Measurements from ENCODE around the gene DLK2.

DLK2 gene

DNA sequence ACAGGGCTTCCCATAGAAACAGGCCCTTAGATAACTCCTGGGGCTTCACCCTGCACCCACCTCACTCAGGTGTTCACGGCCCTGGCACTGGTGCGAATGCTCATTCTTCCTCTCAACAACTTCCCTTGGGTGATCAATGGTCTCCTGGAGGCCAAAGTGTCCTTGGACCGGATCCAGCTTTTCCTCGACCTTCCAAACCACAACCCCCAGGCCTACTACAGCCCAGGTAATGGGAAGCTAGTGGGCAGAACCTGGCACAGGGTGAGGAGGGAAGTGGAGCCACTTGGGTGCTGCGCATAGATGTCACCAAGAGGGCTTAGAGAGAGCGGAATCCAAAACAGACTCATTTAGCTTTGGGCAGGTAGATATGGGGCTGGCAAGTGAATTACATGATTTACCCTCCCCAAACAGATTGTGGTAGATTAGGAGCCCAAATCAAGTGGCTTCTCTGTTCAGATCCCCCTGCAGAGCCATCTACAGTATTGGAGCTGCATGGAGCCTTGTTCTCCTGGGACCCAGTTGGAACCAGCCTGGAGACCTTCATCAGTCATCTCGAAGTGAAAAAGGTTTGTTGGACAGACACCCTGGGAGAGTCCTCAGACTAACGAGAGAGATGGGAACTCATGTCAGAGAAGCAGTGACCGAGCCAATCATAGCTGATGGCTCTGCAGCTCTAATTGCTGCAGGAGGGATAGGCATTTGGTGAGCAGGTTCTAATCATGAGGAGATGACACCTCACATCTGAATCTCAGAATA is 19.5 kb downstream of the DLK2 start:
- H3K9me3 ChIP-seq: no peaks in the 10 kb centered on the region
- H3K27me3 ChIP-seq: no peaks in the 10 kb centered on the region
- H3K4me3 ChIP-seq (ENCODE audit: low read depth in 1 of 2, low read length in 1 of 2): no peak overlapping the region
- H3K27ac ChIP-seq: no peak overlapping the region
- H3K4me1 ChIP-seq (ENCODE audit: control insufficient read depth in 1 of 2, insufficient read depth in 1 of 2, low read depth in 1 of 2, low read length in 1 of 2): no peaks in the 10 kb centered on the region
- TF ChIP-seq, protein P1, sequence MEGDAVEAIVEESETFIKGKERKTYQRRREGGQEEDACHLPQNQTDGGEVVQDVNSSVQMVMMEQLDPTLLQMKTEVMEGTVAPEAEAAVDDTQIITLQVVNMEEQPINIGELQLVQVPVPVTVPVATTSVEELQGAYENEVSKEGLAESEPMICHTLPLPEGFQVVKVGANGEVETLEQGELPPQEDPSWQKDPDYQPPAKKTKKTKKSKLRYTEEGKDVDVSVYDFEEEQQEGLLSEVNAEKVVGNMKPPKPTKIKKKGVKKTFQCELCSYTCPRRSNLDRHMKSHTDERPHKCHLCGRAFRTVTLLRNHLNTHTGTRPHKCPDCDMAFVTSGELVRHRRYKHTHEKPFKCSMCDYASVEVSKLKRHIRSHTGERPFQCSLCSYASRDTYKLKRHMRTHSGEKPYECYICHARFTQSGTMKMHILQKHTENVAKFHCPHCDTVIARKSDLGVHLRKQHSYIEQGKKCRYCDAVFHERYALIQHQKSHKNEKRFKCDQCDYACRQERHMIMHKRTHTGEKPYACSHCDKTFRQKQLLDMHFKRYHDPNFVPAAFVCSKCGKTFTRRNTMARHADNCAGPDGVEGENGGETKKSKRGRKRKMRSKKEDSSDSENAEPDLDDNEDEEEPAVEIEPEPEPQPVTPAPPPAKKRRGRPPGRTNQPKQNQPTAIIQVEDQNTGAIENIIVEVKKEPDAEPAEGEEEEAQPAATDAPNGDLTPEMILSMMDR (IDR thresholded peaks at IDR 0.05): no peak
- H3K36me3 ChIP-seq: peaks cover 82% of the 10 kb centered on the region

DNA sequence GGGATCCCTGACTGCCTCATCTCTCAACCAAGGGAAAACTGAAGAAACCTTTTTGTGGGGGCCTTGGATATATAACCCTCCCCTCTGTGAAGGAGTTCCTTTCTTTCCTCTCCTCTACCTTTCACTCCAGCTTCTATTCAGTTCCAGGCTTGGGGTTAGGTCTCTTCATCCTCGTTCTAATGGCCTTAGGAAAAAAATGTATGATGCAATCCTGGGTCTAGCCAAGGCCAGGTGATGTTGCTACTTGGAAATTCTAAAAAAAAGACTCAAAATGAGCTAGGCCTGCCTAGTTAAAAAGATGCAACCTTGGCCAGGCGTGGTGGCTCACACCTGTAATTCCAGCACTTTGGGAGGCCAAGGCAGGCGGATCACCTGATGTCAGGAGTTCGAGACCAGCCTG is 20.4 kb downstream of the DLK2 start:
- H3K27me3 ChIP-seq: no peaks in the 10 kb centered on the region
- TF ChIP-seq, protein P1 (IDR thresholded peaks at IDR 0.05): no peak
- H3K9me3 ChIP-seq: no peaks in the 10 kb centered on the region
- H3K27ac ChIP-seq: no peak overlapping the region
- peaks cover 75% of the 10 kb centered on the region for H3K36me3 ChIP-seq
- H3K4me3 ChIP-seq (ENCODE audit: low read depth in 1 of 2, low read length in 1 of 2): no peak overlapping the region
- H3K4me1 ChIP-seq (ENCODE audit: control insufficient read depth in 1 of 2, insufficient read depth in 1 of 2, low read depth in 1 of 2, low read length in 1 of 2): no peaks in the 10 kb centered on the region

DNA sequence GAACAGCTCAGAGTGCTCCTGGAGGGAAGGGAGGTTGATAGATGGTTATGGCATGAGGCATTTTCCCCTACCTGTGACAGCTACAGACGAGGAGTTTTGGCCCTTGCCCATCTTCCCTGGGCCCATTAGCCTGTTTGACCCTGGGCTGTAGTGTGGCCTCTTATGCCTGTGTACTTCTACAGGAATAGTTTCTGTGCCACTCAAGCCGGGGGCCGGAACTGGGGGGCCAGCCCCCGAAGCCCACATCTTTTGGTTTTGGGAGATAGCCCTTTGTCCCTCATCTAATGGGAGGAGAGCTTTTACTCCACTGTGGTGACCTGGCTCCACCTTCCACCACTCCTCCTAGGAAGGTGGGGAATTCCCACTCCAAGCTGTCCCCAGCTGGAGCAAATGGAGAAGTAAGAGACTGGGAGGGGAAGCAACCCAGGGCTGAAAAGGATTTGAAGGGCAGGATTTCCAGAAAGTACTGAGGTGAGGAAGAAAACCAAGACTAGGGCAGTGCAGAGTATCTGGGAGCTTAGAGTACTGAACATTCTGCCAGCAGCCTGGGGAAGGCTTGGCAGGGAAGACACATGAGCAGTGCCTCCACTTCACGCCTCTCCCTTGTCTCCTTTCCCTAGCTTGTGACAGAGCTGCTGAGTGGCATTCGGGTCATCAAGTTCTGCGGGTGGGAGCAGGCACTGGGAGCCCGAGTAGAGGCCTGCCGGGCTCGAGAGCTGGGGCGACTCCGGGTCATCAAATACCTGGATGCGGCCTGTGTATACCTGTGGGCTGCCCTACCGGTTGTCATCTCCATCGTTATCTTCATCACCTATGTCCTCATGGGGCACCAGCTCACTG is 21.1 kb downstream of the DLK2 start:
- Histone ChIP-seq H3K27me3 (no peaks in the 10 kb centered on the region), H3K36me3 (peaks cover 68% of the 10 kb centered on the region), H3K4me3 (ENCODE audit: low read depth in 1 of 2, low read length in 1 of 2) (no peak overlapping the region), H3K9me3 (no peaks in the 10 kb centered on the region), H3K4me1 (ENCODE audit: control insufficient read depth in 1 of 2, insufficient read depth in 1 of 2, low read depth in 1 of 2, low read length in 1 of 2) (peaks cover 0 to 3% of the 10 kb centered on the region in 2 experiments), H3K27ac (no peak overlapping the region)
- TF ChIP-seq, protein P1 (IDR thresholded peaks at IDR 0.05): no peak

DNA sequence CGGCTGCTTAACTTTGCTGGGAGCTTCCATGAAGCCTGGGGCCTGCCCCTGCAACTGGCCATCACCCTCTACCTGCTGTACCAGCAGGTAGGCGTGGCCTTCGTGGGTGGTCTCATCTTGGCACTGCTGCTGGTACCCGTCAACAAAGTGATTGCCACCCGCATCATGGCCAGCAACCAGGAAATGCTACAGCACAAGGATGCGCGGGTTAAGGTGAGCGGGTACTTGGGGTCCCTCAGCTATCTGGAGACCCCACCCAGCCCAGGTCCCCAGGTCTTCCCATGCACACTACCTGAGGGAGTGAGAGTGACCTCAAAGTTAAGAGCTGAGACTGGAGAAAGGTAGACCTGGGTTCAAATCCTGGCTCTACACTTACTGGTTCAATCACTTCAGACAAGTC is 22.2 kb downstream of the DLK2 start:
- Histone ChIP-seq H3K4me1 (ENCODE audit: control insufficient read depth in 1 of 2, insufficient read depth in 1 of 2, low read depth in 1 of 2, low read length in 1 of 2) (peaks cover 10 to 13% of the 10 kb centered on the region in 2 experiments), H3K4me3 (ENCODE audit: low read depth in 1 of 2, low read length in 1 of 2) (no peak overlapping the region), H3K9me3 (no peaks in the 10 kb centered on the region), H3K36me3 (peaks cover 57% of the 10 kb centered on the region), H3K27me3 (no peaks in the 10 kb centered on the region), H3K27ac (no peak overlapping the region)
- TF ChIP-seq, protein P1 (IDR thresholded peaks at IDR 0.05): no peak

DNA sequence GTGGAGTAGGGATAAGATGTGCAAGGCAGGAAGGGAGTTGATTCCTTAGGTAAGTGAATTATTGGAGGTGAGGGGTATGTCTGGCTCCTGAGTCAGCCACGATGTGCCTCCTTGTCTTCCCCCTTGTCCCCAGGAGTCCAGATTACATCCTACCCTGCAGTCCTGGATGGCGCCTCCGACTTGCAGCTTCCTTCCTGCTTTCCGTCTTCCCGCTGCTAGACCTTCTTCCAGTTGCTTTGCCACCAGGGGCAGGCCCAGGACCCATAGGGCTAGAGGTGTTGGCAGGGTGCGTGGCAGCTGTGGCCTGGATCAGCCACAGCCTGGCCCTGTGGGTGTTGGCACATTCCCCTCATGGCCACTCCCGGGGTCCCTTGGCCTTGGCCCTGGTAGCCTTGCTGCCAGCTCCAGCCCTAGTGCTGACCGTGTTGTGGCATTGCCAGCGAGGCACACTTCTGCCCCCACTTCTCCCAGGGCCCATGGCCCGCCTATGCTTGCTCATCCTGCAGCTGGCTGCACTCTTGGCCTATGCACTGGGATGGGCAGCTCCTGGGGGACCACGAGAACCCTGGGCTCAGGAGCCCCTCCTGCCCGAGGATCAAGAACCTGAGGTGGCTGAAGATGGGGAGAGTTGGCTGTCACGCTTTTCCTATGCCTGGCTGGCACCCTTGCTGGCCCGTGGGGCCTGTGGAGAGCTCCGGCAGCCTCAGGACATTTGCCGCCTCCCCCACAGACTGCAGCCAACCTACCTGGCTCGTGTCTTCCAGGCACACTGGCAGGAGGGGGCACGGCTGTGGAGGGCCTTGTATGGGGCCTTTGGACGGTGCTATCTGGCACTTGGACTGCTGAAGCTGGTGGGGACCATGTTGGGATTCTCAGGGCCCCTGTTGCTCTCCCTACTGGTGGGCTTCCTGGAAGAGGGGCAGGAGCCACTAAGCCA is 23.1 kb downstream of the DLK2 start:
- no peaks in the 10 kb centered on the region for H3K27me3 ChIP-seq
- peaks cover 49% of the 10 kb centered on the region for H3K36me3 ChIP-seq
- H3K9me3 ChIP-seq: no peaks in the 10 kb centered on the region
- no peak overlapping the region for H3K27ac ChIP-seq
- TF ChIP-seq, protein P1 (IDR thresholded peaks at IDR 0.05): no peak
- H3K4me3 ChIP-seq (ENCODE audit: low read depth in 1 of 2, low read length in 1 of 2): no peak overlapping the region
- peaks cover 15 to 18% of the 10 kb centered on the region in 2 experiments for H3K4me1 ChIP-seq (ENCODE audit: control insufficient read depth in 1 of 2, insufficient read depth in 1 of 2, low read depth in 1 of 2, low read length in 1 of 2)
